GM23248 (cell line): ENCODE measurements around the gene THBS3.

Experiments used
- EZH2 ChIP-seq: fragments of 200-600 bp; sonication (generic); IDR thresholded peaks from 2 replicates; pipeline ENCODE4 v1.6.1; 2018; ENCODE audit warnings: antibody characterized with exemption, mild to moderate bottlenecking; ENCODE audit not compliant: insufficient read depth, poor library complexity, severe bottlenecking
- EZH2phosphoT487 ChIP-seq: fragments of 200-600 bp; sonication (generic); IDR thresholded peaks from 2 replicates; pipeline ENCODE4 v1.6.1; 2018; ENCODE audit warnings: antibody characterized with exemption, moderate library complexity, mild to moderate bottlenecking, low read depth; ENCODE audit not compliant: insufficient read depth

DNA sequence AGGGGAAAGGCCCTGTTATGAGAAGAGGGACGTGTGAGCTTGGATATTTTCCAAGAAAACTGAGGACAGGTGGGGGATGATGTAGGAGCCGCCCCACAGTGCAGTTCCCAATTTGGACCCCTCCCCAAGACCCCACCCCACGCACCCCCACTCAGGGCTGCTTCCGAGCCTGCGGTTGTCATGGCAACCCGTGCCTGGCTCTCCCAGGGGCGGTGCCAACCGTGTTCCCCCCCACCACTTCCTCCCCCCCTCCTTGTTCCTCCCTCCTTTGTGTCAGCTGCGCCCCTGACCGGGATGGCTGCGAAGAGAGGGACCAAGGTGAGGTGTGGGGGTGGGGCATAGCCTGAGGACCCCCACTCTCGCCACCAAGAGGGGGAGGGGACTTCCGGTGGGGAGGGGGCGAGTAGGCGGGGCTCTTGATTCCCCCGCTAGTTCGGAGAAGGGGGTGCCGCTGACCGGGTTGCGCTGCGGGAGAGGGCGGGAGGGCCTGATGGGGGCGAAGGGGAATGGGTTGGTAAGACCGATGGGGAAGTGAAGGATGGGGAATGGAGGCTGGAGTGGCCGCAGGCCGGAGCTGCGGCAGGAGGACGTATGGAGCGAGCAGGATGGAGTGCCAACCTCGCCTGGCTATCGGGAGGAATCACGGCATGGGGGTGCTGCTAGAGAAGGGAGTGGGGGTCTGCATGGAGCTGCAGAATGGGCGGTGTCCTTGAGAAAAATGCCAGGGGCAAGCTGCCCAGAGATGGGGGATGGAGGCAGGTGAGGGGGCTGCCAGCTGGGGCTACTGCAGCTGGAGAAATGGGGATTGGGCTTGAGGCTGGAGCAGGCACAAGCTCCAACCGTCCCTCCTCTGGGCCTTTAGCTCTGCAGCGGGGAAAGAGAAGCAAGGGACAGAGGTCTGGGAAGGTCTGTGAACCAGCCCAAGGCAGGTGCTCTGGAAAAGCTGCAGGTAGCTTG, 33.1 kb downstream of the THBS3 start:
- no peak for TF ChIP-seq EZH2
- TF ChIP-seq EZH2phosphoT487: no peak
